Duodenal mucosa (tissue), 2 donors: ENCODE data around the gene ANKRD18B.
"Not testable (repeated sequence)": the region's sequence is repeated elsewhere in the genome, so short reads cannot be mapped to it uniquely, and the experiment has no call there.

Experiments
- H3K27ac ChIP-seq: one replicate; pipeline ENCODE4 v1.7.0; 2013; ENCODE audit warnings: low read depth, low read length
- H3K27me3 ChIP-seq, 2 donors: one replicate each; pipeline ENCODE4 v1.7.0; 2013; ENCODE audit warnings: low read length in 2 of 2, control low read depth in 1 of 2; ENCODE audit not compliant: insufficient read depth in 2 of 2, control insufficient read depth in 1 of 2
- H3K36me3 ChIP-seq, 2 donors: one replicate each; pipeline ENCODE4 v1.7.0; 2013; ENCODE audit warnings: low read length in 2 of 2, control low read depth in 1 of 2; ENCODE audit not compliant: insufficient read depth in 2 of 2, control insufficient read depth in 1 of 2
- H3K4me1 ChIP-seq, 2 donors: one replicate each; pipeline ENCODE4 v1.7.0; 2013; ENCODE audit warnings: low read length in 2 of 2, control low read depth in 1 of 2; ENCODE audit not compliant: insufficient read depth in 2 of 2, control insufficient read depth in 1 of 2
- H3K4me3 ChIP-seq, 2 donors: one replicate each; pipeline ENCODE4 v1.7.0; 2013; ENCODE audit warnings: low read length in 2 of 2, low read depth in 1 of 2
- H3K9ac ChIP-seq, 2 donors: one replicate each; pipeline ENCODE4 v1.7.0; 2013; ENCODE audit warnings: low read length in 2 of 2, low read depth in 1 of 2
- H3K9me3 ChIP-seq, 2 donors: one replicate each; pipeline ENCODE4 v1.7.0; 2013; ENCODE audit warnings: low read length in 2 of 2, control low read depth in 1 of 2; ENCODE audit not compliant: control insufficient read depth in 1 of 2

Gene ANKRD18B

DNA sequence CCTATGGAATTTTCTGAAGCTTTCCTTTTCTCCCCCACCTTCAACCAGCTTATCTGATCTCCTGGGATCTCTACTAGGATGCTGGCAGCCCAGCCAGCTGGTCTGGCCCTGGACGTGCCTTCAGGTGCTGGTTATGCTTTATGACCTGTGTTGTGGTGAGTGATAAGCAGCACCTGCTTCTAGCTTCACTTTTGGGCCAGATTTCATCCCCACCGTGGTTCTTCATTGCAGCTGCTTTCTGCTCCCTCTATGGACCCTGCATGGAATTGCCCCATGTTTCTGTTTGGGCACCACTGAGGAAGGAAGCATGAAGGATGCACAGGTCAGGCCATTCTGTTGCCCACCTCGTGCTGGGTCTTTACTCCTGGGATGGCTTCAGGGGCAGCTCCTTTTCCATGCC, 80.2 kb downstream of the ANKRD18B start:
- H3K27ac ChIP-seq, H3K9me3 ChIP-seq, H3K27me3 ChIP-seq, H3K9ac ChIP-seq, H3K4me3 ChIP-seq, H3K4me1 ChIP-seq, H3K36me3 ChIP-seq: not testable (repeated sequence)

DNA sequence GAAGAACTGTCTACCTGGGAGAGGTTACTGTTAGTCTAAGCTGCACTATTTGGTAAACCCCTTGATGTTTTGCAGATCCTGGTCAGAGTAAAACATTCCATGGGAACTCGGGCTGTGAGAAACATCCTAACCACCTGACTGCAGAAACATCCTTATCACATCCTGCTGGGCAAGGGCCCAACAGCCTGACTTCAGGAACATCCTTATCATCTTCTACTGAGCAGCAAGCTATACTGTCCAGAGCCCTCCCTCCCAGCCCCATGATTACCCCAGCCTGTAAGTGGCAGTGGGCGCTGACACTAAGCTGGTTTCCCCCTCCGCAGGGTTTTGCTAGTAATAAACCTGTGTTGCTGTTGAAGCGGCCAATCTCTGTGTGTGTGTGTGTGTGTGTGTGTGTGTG, 80.9 kb downstream of the ANKRD18B start:
- not testable (repeated sequence) for H3K4me3 ChIP-seq, H3K4me1 ChIP-seq, H3K27me3 ChIP-seq, H3K9me3 ChIP-seq, H3K27ac ChIP-seq, H3K36me3 ChIP-seq, H3K9ac ChIP-seq

DNA sequence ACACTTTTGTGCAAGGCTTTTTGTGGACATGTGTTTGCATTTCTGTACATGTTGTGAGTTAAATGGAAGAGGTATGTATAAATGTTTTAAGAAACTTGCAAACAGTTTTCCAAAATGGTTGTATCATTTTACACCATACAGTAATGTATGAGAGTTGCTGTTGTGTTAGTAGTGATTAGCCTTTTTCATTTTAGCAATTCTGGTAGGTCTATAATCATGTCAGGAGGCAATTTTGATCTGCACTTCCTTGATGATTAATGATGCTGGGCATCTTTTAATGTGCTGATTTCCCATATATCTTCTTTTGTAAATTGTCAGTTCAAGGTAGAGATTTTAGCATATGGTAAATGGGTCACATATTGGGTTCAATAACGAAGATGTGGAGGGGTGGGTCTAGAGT, 87.3 kb downstream of the ANKRD18B start:
- Histone ChIP-seq H3K4me3 (no peak overlapping the region), H3K4me1 (no peaks in the 10 kb centered on the region), H3K27ac (no peak overlapping the region), H3K36me3 (no peaks in the 10 kb centered on the region), H3K9ac (no peak overlapping the region), H3K9me3 (peaks cover 4 to 6% of the 10 kb centered on the region in 2 donors), H3K27me3 (no peaks in the 10 kb centered on the region)

DNA sequence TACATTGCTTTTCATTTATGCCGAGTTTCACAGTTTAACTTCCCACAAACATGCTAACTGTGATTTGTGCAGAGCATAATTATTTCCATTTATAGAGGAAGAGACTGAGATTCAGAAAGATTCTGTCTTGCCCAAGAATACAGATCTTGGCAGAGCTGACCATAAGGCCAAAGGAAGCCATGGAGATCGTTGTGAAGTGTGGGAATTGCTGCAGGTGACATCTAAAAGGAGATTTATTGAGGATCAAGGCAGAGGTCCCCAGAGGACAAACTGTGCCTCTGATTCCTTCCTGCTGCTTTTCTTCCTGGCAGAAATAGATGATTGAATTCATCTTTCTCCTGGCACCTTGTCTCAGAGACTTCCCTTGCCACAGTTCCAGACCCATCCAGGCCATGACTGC, 88.4 kb downstream of the ANKRD18B start:
- not testable (repeated sequence) for H3K36me3 ChIP-seq, H3K4me3 ChIP-seq, H3K4me1 ChIP-seq, H3K27ac ChIP-seq, H3K9me3 ChIP-seq, H3K27me3 ChIP-seq, H3K9ac ChIP-seq

DNA sequence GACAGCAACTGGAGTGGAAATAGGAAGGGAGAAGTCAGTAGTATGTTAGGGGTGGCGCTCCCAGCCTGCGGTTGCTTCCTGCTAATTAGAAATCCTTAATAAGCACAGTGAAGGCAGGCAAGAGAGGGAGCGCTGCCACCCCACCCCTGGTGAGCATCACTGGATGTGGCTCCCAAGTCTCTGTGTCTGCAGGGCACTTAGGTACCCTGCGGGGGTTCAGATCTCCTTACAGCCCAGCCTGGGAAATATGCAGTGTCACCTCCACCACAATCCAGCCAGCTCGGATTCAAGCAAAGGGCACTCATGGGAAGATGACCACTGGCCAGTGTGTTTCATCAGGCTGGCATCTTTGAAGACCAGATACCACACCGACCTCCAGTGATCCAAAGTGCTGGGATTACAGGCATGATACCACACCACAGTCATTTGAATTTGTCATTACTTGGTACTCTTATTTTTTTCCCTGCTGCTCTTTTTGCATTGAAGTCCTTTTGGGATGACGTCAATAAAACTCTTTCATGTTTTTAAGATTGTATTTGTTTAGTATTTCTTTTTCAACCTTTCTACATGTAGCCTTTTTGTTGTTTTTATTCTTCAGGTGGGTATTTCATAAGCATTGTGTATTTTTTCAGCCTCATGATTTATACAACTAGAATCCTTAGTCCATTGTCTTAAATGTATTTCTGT, 90.1 kb downstream of the ANKRD18B start:
- Histone ChIP-seq H3K36me3 (no peaks in the 10 kb centered on the region), H3K4me1 (no peaks in the 10 kb centered on the region), H3K9me3 (peaks cover 4 to 6% of the 10 kb centered on the region in 2 donors), H3K27me3 (no peaks in the 10 kb centered on the region), H3K9ac (no peak overlapping the region), H3K4me3 (no peak overlapping the region), H3K27ac (no peak overlapping the region)

DNA sequence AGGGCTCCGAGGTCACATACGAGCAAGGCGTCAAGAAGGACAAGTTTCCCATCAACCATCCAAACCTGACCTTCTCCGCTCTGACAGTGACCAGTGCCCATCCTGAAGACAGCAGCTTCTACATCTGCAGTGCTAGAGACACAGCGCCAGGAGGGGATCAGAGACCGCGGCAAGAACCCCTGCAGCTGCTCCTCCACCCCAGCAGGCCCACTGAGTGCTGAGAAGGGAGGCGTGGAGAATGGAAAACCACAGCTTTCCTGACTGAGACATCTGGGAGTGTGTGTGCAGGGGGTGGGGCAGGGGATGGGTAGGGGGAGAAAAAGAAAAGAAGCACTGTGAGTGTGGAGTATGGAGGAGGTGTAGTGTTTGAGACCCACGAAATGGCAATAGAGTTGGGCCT, 94.3 kb downstream of the ANKRD18B start:
- peaks cover 6 to 11% of the 10 kb centered on the region in 2 donors for H3K27me3 ChIP-seq
- not testable (repeated sequence) for H3K4me3 ChIP-seq, H3K9me3 ChIP-seq, H3K36me3 ChIP-seq, H3K9ac ChIP-seq, H3K27ac ChIP-seq, H3K4me1 ChIP-seq

DNA sequence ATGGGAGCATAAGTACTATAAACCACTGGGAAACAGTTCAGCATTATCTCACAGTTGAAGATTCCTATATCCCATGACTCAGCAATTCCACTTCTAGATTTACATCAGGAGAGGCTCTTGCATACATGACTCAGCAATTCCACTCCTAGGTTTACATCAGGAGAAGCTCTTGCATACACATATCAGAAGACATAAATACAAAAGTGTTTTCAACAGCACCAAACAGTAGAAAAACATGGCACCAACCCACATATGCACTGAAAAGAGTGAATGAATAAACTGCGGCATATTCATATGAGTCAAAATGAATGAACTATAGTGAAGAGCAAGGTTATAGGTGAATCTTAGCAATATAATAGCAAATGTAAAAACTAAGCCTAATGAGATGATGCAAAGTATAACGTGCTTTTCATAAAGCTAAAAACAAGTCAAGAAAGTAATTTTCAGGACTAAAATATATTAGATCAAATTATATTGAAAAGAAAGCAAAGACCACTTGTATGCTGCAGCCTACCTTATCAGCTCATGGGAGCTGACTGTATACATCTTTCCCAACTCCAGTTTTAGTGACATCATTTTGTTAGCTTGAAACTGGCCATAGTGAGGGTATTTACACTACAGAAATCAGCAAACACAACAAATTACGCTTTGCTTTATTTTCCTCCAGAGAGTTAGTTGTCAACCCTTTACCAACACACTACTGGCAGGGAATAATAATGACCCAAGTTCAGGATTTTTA, 95.8 kb downstream of the ANKRD18B start:
- no peaks in the 10 kb centered on the region for H3K4me1 ChIP-seq
- no peak overlapping the region for H3K4me3 ChIP-seq
- peaks cover 9 to 16% of the 10 kb centered on the region in 2 donors for H3K27me3 ChIP-seq
- no peak overlapping the region for H3K9ac ChIP-seq
- no peaks in the 10 kb centered on the region for H3K36me3 ChIP-seq
- no peak overlapping the region for H3K27ac ChIP-seq
- H3K9me3 ChIP-seq = no peaks in the 10 kb centered on the region

DNA sequence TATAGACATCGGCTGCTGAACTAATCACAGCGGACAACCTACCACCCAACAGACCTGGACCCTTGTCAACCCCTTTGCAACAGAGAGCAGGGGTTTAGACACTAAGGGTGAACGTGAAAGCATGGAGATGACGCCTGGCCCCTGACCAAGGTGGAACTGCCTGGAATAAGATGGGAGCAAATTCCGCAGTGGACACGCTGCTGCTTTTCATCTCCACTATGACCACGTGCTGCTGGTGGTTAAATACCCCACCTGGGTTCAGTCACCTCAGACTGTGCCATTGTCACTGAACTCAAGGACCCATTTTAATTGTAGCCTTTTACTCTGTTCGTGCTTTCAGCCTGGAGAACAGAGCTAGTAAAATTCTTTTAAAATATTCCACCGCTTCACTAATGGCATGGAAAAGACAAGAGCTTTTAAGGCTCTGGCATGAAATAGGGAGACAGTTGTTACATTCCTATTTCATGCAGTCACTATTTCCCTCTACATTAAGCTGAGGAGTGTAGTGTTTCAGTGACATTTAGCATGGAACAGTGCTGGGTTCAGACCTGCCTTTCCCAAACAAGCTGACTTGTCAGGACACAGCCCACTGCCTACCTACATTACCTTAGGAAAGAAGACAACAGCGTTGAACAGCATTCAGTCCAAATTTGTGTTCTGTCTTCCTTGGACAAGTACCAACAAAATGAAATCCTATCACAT, 96.8 kb downstream of the ANKRD18B start:
- Histone ChIP-seq H3K4me3 (no peak overlapping the region), H3K9me3 (no peaks in the 10 kb centered on the region), H3K27me3 (peaks cover 9 to 16% of the 10 kb centered on the region in 2 donors), H3K27ac (no peak overlapping the region), H3K4me1 (no peaks in the 10 kb centered on the region), H3K9ac (no peak overlapping the region), H3K36me3 (no peaks in the 10 kb centered on the region)
